ENCODE data around the gene SORCS2. TPM values are rescaled to one million over a fixed set of nuclear protein-coding genes. Genes with fewer than 3 reads are reported as not detected.

Gene SORCS2
- total and polyA plus RNA-seq, 7 donors = 0.18 to 1.5 (median 0.36) TPM

DNA sequence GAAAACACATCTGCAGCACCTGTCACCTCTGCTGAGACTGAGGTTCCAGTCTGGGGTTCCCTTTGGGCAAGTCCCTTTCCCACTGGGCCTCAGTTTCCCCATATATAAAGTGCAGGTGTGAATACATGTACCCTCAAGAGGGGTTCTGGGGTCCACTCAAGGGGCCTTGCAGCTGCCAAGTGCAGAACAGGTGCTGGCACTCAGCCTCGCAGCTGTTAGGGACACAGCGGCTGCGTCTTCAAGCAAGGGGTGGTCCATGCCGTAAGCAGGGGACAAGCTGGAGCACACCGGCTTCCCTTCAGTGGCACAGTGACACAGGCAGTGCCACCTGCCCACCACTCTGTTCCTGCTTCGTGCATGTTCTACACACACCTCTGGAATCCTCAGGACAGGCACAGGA, 329.3 kb downstream of the SORCS2 start:
- H3K27ac ChIP-seq = no peak overlapping the region
- no peaks in the 10 kb centered on the region for H3K36me3 ChIP-seq (ENCODE audit: insufficient read depth in 1 of 2, low read depth in 1 of 2)
- no peak overlapping the region for H3K4me3 ChIP-seq
- peaks cover 0 to 61% (median 22%) of the 10 kb centered on the region in 3 donors for H3K27me3 ChIP-seq (ENCODE audit: insufficient read depth in 3 of 3, low read length in 2 of 3)
- DNase-seq = no peak
- H3K9me3 ChIP-seq = no peaks in the 10 kb centered on the region
- ATAC-seq = no peak
- TF ChIP-seq, protein P1, sequence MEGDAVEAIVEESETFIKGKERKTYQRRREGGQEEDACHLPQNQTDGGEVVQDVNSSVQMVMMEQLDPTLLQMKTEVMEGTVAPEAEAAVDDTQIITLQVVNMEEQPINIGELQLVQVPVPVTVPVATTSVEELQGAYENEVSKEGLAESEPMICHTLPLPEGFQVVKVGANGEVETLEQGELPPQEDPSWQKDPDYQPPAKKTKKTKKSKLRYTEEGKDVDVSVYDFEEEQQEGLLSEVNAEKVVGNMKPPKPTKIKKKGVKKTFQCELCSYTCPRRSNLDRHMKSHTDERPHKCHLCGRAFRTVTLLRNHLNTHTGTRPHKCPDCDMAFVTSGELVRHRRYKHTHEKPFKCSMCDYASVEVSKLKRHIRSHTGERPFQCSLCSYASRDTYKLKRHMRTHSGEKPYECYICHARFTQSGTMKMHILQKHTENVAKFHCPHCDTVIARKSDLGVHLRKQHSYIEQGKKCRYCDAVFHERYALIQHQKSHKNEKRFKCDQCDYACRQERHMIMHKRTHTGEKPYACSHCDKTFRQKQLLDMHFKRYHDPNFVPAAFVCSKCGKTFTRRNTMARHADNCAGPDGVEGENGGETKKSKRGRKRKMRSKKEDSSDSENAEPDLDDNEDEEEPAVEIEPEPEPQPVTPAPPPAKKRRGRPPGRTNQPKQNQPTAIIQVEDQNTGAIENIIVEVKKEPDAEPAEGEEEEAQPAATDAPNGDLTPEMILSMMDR (IDR thresholded peaks at IDR 0.05) = no peak
- WGBS, 3 donors = 21 to 25% (median 22%) methylated on average over 6 of the region's 6 CpGs
- no peaks in the 10 kb centered on the region for H3K4me1 ChIP-seq
- intact Hi-C loops (cut with DNase I) = no loop called here

GRCh38 chr4:7522452-7523220, 330.3 kb downstream of the SORCS2 start:
- 48 to 70% (median 58%) methylated on average over 5 to 6 of the region's 6 CpGs for WGBS, 3 donors
- Histone ChIP-seq H3K27ac (no peak overlapping the region), H3K36me3 (ENCODE audit: insufficient read depth in 1 of 2, low read depth in 1 of 2) (no peaks in the 10 kb centered on the region), H3K9me3 (no peaks in the 10 kb centered on the region), H3K4me3 (no peak overlapping the region), H3K4me1 (no peaks in the 10 kb centered on the region), H3K27me3 (ENCODE audit: insufficient read depth in 3 of 3, low read length in 2 of 3) (peaks cover 0 to 53% (median 19%) of the 10 kb centered on the region in 3 donors)
- TF ChIP-seq, protein P1 (IDR thresholded peaks at IDR 0.05) = no peak
- no peak for ATAC-seq
- intact Hi-C loops (cut with DNase I) = no loop called here
- DNase-seq = no peak

GRCh38 chr4:7523526-7523925, 331.2 kb downstream of the SORCS2 start:
- 85 to 92% (median 91%) methylated on average over 10 to 12 of the region's 12 CpGs for WGBS, 3 donors
- Histone ChIP-seq H3K27ac (no peak overlapping the region), H3K27me3 (ENCODE audit: insufficient read depth in 3 of 3, low read length in 2 of 3) (peaks cover 0 to 44% (median 19%) of the 10 kb centered on the region in 3 donors), H3K36me3 (ENCODE audit: insufficient read depth in 1 of 2, low read depth in 1 of 2) (no peaks in the 10 kb centered on the region), H3K9me3 (no peaks in the 10 kb centered on the region), H3K4me3 (no peak overlapping the region), H3K4me1 (no peaks in the 10 kb centered on the region)
- intact Hi-C loops (cut with DNase I) = no loop called here
- TF ChIP-seq, protein P1 (IDR thresholded peaks at IDR 0.05) = no peak
- ATAC-seq (no peak), DNase-seq (no peak)

GRCh38 chr4:7524064-7524682, 331.8 kb downstream of the SORCS2 start:
- no peaks in the 10 kb centered on the region for H3K4me1 ChIP-seq

More at GRCh38 chr4:7524064-7524682, 331.8 kb downstream of the SORCS2 start:
- TF ChIP-seq, protein P1 (IDR thresholded peaks at IDR 0.05) = no peak
- ATAC-seq = no peak
- 75 to 88% (median 75%) methylated on average over 12 of the region's 12 CpGs for WGBS, 3 donors
- Histone ChIP-seq H3K9me3 (no peaks in the 10 kb centered on the region), H3K27me3 (ENCODE audit: insufficient read depth in 3 of 3, low read length in 2 of 3) (peaks cover 0 to 39% (median 17%) of the 10 kb centered on the region in 3 donors), H3K27ac (no peak overlapping the region), H3K4me3 (no peak overlapping the region), H3K36me3 (ENCODE audit: insufficient read depth in 1 of 2, low read depth in 1 of 2) (no peaks in the 10 kb centered on the region)
- no peak for DNase-seq
- intact Hi-C loops (cut with DNase I) = no loop called here

Data from psoas muscle (tissue), 8 donors.